ENCODE data around the gene ARMH3.
"Not testable (repeated sequence)": the region's sequence is repeated elsewhere in the genome, so short reads cannot be mapped to it uniquely, and the experiment has no call there.

Gene ARMH3

DNA sequence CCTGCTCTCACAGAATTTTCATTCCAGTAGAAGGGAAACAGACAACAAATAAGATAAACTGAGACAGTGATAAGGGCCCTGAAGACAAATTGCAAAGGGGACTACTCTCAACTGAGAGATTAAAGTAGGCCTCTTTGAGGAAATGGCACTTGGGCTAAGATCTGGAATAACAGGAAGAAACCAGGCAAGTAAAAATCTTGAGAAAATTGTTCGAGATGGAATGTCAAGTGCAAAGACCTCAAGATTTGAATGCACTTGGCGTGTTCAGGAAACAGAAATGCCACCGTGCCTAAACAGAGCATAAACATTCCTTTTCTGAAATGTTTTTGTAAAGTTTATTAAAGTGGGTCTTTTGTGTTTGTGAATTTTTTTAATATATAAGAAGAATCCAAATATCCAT is 10.7 kb downstream of the ARMH3 start:
- no peak for DNase-seq

DNA sequence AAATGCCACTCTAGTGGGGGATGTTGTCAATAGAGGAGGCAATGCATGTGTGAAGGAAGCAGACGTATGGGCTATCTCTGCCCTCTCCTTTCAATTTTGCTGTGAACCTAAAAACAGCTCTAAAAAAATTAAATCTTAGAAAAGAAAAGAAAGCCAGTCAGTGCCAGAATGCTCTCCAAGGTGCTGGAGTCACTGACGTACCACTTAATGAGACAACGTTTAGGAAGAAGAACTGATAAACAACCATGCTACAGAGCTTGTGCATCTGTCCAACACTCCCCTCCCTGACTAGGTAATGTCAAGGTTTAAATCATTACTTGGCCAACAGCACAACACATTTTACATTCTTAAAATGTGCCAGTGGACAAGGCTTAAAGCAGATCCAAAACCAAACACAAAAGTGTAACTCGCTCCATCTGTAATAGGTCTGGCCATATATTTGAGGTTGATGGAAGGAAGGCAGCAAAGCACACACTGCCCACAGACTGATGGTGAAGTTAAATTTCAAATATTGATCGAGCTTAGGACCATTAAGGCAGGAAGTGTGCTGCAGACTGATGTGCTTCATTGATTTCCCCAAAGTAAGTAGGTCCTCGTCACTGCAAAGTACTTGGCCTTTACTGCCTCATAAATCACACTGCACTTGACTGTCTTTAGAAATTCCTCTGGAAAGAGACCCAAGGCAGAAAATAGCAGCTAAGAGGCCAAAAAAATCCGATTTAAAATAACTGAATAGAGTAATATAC is 15.5 kb downstream of the ARMH3 start:
- DNase-seq, result no peak

DNA sequence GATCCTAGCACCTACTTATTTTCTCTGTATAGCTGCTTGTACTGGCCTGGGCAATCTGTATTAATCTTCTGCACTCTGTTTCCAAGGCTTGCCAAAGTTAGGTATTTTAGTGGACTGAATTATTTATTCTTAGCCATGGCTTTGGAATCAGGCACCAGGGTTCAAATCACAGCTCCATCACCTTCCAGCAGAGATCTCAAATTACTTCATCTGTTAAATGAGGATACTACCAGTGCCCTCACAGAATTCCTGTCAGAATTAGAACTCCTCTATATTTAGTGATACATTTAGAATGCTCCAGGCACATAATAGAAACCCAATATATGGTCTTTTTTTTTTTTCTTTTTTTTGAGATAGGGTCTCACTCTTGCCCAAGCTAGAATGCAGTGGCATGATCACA is 17.6 kb downstream of the ARMH3 start:
- no peak for DNase-seq

DNA sequence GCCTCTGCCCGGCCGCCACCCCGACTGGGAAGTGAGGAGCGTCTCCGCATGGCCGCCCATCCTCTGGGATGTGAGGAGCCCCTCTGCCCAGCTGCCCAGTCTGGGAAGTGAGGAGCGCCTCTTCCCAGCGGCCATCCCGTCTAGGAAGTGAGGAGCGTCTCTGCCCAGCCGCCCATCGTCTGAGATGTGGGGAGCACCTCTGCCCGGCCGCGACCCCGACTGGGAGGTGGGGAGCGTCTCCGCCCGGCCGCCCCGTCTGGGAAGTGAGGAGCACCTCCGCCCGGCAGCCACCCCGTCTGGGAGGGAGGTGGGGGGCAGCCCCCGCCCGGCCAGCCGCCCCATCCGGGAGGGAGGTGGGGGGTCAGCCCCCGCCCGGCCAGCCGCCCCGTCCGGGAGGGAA is 20.2 kb downstream of the ARMH3 start:
- not testable (repeated sequence) for DNase-seq

DNA sequence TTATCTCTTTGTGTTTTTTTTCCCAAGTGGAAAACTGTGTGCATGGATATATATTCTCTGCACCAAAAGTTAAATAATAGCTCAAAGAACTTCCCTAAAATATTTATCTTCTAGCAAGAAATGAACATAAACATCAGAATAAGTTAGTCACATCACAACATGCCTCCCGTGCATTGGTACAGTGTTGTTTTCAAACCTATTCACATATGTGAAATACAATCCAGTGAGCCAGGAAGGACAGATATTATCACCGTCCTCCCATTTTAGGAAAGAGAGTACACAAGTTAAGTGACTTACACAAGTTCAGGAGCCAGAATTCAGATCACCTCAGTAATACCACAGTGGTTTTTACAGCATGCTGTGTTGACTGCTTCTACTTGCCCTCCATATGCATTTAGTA is 22.2 kb downstream of the ARMH3 start:
- no peak for DNase-seq

DNA sequence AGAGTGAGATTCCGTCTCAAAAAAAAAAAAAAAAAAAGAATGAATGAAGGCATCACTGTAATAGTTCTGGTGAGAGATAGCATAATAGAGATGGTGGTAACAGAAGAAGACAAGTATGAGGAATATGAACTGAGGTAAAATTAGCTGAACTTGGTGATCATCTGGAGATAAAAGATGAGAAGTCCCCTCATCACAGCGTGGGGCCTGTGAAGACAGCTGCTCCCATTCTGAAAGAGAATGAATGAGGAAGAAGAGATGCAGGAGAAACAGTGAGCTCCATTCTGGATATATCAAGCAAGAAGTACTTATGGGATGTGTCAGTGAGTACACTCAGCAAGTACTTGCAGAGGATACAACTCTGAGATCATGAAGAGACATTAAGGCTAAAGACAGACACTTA is 28.7 kb downstream of the ARMH3 start:
- no peak for DNase-seq

DNA sequence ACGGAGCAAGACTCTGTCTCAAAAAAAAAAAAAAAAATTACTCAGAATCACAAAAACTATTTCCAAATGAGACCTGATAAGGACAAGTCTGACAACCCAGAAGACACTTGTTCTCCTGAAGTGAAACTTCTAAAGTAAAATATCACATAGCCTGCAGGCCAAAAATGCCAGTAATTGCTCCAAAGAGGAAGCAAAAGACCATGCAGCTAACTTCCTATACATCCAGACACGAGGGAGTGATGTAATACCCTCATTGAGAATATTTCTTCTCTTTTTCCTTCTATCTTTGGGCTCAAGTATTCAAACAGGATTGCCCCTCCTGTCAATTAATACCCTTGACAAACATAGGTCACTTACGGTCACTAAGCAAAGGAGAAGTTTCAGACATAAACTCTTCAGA is 31.2 kb downstream of the ARMH3 start:
- no peak for DNase-seq

DNA sequence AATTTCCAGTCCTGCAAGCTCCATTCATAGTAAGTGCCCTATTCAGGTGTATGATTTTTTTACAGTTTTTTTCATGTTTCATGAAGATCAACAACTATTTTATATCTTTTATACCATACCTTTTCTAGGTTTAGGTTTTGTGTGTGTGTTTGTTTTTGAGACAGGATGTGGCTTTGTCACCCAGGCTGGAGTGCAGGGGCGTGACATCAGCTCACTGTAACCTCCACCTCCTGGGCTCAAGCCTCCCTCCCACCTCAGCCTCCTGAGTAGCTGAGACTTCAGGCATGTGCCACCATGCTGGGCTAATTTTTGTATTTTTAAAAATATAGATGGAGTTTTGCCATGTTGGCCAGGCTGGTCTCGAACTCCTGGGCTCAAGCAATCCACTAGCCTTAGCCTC is 35.0 kb downstream of the ARMH3 start:
- DNase-seq, result no peak

DNA sequence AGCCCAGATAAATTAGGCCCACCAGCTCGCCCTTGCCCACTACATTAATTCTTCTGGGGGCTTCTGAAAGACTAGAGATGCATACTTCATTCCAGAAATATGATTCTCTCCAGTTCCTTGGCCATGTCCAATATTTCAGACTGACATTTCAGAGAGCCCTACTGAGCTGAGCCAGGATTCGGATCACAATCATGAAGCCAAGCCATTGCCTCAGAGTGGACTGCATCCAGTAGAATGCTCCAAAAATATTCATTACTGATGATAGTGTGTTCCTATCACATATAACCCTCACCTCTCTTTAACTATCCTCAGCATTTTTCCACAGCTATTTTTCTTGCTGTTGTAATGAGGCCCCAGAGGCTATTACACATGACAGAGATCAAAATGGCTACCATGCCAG is 38.7 kb downstream of the ARMH3 start:
- DNase-seq, result no peak

DNA sequence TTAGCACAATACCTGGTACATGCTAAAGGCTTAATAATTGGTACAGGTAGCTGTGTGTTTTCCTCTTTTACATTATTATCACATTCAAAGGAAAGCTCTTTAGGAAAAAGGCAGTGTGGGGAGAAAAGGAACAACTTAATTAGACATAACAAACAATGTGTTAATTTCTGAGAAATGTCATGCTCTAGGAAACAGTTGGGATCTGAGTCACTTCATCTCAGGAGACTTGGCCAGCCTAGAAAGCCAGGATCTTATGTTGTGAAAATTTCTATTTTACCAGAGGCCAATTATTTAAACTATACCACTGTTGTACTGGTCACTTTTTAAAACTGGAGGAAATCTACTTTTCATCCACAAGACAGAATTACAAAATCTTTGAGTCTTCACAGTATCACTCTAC is 39.6 kb downstream of the ARMH3 start:
- no peak for DNase-seq

DNA sequence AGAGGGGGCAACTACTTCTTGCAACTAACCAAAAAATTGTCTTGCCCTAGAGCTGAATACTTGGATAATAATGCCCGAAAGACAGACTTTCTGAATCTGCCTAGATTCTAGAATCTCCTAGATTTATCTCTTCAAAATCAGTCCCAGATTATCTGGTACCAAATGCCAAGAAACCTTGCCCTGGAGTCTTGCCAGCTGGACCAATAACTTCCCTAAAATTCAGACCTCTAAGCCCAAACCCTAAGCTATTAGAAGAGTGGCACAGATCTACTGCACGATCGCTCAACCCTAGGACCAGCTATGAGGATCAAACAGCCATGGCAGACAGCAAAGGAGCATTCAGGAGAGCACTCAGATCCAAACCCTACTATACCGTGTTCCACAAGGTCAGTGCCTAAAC is 45.0 kb downstream of the ARMH3 start:
- no peak for DNase-seq

DNA sequence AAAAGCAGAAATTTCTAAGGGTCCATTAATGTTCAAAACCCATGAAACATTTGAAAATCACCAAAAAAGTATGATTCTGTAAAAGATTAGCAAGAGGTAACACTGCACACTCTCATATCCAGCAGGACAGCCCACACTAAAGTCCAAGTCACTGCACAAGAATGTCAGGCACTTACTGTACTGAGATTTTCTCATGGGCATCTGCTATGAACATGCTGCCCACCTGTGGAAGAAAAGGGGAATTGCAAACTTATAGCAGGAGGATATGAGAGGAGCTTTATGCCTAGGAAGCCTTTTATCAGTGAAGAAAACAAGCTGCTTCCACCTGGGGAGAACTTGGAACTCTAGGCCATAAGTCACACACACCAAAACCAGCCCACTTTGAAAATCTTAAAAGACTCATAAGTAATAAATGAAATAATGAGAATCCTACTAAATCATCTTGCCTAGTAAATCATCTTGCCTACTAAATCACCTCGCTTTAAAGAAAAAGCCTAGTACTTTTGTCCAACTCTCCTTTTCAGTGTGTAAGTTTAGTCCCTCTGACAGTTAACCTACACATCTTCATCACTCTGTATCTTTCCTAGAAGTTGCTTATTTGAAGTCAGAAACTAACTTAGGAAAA is 46.1 kb downstream of the ARMH3 start:
- DNase-seq, result peak; percentile 8 to 22

DNA sequence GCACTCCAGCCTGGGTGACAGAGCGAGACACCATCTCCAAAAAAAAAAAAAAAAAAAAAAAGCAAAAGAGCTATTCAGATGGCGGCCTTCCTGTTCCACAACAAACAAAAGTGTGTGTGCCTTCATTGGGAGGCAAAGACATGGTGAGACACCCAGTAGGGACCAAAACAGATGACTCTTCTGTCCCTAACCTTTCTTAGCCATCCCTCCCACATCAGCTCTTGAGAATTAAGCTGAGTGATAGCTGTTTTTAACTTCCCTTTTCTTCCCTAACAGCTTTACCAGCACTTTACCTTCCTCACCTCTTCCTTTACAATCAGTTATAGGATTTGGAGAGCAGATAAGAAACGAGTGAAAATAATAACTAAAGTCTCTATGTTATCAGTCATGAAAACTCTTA is 48.2 kb downstream of the ARMH3 start:
- DNase-seq, result no peak

DNA sequence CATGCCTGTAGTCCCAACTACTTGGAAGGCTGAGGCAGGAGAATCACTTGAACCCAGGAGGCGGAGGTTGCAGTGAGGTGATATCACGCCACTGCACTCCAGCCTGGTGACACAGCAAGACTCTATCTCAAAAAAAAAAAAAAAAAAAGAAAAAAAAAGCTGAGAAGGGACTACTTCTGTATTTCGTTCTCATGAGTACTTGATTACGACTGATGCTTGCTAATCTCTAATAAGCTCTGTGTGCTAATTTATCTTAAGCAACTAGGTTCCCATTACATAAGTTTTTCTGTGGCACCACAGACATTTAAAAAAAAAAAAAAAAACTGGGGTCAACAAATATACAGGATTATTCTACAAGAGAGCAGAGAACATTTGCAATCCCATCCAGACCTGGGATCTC is 48.9 kb downstream of the ARMH3 start:
- not testable (repeated sequence) for DNase-seq

DNA sequence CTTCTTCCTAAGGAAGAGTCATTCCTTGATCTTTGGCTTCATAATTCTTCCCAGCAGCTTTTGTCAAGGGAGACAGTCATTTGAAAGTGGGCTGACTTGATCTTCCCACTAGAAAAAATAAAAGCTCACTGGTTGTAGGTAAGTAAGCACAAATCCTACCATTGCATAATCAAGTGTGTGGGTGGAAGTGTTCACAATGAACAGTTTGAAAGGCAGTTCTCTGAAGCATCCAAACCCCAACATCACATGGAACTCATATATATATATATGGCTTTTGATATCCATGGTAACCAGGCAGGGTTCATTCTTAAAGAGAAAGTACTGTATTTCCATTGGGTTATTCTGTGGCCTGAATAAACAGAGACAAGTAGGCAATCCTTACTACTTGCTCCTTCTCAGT is 51.6 kb downstream of the ARMH3 start:
- DNase-seq, result no peak

DNA sequence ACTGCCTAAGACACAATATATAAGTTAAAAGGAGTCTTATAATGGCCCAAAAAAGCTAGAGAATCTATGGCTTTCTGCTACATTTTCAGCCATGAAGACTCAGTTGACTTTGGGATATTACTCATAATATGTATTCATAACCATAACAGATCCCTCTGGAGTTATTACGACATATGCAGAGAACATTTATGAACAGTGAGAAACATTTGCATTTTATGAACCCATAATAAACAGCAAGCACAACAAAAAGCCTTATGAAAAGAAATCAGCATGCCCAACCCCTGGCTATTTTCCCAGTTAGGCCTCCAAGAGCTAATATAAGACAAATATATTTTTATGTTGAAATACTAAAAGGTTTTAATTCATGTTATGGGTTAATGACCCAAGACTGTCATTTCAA is 52.4 kb downstream of the ARMH3 start:
- DNase-seq, result no peak

DNA sequence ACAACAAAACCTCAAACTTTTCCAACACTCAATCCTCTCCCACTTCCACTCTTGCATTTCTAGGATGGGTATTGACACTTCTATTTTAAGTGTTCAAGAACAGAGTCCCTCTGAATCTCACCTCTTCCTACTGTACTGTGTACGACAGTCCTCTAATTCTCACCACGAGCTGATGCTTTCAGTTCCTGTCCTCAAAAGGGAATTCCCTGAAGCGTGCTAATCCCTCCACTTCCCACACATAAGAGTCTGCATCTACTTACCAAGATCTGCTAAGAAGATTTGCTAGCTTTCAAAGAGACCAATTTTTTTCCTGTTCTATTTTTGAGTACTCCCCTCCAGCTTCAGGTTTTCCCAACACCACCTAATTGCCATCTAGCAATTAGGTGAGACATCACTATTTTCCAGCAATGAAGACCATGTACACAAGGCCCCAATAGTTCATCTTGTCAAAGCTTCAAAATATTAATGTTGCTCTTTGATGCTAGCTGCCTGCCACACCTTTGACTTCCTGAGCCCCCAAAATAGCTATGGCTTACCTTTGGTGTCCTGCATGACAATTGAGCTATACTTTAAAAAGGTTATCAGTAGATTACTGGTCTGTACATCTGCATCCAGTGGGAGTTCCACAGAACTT is 54.4 kb downstream of the ARMH3 start:
- no peak for DNase-seq

DNA sequence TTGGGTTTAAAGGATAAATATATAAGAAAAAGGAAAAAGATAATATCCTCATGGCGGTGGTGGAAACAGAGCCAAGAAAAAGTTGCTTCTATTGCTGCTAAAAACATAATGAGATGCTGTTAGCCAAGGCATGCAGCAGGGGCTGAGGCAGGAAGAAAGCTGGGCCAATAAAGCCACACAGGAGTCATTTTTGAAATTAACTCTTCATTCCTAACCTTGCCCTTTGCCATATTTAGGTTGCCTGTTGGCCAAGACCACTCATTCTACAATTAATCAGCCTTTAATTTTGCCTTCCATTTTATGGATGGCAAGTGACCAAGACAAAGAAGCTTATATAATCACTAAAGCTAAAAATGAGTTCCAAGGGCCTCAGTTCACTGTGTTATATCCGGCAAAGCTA is 58.2 kb downstream of the ARMH3 start:
- no peak for DNase-seq

DNA sequence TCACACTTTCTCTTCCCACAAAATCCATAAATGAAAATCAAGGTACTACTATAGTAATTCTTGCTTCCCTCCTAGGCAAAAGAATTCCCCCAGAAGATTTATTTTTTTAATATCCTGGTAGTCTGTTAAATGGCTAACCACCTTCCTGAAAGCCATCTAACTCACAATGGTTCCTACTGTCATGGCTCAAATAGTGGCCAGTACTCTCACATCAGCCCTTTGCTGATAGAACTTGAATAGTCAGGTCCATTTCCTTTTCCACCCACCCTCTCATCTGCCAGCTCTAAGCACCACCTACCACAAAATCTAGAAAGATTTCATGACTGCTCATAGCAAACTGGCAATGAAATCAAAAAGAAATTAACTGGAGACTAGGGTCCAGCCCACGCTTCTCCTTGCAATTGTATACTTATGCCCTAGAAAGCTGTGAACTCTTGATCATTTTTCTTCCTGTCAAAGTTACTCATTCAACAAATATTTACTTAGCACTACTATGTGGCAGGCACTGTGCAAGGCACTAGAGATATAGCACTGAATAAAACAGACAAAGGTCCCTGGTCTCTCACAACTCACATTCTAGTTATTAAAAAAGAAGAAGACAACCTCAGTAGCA is 60.4 kb downstream of the ARMH3 start:
- no peak for DNase-seq

DNA sequence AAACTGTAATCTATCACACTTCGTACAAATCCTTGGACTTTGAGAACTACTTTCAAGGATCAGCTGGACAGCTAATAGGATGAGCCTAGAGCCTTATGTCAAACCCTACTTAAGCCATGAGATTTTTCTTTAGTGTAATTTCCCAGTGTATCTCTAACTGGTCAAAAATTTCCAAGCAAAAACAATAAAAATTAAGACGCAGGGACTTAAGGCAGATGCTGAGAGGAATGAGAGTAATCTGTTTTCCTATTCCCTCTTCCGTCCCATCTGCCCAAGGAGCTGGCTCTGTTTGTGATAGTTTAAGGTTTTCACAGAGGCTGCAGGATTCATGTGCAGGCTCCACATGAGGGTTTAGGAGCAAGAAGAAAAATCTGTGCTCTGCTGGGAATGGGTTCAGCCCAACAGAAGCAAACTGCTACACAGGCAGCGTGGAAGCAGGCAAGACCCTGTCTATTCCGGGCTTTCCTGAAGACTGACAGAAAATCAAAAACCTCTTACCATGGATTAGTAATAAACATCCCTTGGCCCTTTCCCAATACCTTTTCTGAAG is 62.2 kb downstream of the ARMH3 start:
- no peak for DNase-seq

DNA sequence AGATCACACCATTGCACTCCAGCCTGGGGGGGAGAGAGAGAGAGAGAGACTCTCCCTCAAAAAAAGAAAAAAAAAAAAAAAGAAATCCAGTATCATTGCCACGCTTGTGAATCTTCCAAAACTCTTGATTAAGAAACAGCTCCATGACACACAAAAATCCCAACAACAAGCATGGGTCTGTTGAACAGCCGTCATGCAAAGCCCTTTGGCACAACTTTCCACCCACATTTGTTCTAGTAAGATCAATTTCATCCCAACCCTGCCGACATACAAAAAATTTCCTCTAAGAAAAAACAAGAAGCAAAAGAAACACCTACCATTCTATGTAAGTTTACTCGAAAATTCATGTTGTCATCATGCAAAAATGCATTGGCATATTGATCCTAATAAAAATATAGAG is 62.8 kb downstream of the ARMH3 start:
- DNase-seq, result no peak

DNA sequence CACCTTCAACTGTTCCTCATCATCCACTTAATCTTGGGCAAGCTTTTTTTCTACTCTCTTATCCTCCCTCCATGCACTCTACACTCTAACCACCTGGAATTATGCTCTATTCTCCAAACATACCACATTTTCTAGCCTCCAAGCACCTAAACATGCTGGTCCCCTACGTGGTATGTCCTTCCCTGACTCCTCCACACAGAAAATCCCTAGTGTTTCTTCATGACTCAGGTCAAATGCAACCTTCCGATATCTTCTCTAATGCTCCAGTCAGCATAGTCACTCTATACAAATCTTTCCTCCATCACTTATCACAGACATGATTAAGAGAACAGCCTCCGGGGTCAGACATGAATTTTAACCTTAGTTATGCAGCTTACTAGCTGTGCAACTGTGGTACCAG is 68.8 kb downstream of the ARMH3 start:
- DNase-seq, result no peak

DNA sequence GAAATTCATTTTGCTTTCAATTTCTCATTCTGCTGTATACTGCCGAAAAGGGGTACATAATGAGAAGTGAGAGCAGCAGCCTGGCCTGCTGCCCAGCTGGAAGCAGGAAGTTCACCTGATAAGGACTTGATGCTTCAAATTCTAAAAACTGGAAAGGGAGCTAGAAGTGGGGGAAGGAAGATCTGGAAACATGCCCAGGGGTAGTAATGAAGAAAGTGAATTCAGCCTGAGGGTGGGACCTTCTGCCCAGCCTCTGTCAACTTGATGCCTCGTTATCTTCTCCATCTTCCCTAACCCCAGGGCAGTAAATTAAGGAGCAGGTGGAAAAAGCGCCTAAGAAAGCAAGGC is 69.4 kb downstream of the ARMH3 start:
- no peak for DNase-seq

DNA sequence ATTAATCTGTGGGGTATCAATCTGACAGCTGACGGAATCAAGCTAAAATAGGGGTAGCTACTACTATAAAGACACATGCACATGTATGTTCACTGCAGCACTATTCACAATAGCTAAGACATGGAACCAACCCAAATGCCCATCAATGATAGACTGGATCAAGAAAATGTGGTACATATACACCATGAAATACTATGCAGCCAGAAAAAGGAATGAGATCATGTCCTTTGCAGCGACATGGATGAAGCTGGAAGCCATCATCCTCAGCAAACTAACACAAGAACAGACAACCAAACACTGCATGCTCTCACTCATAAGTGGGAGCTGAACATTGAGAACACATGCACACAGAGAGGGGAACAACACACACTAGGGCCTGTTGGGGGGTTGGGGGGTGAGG is 75.3 kb downstream of the ARMH3 start:
- not testable (repeated sequence) for DNase-seq

All from activated CD4-positive, alpha-beta T cell treated with anti-CD3 and anti-CD28 coated beads, Interleukin-2, amount 50 U/mL, for 4 hours (primary cell).